ENCODE results near the gene ETV3. TPM values are rescaled to one million over a fixed set of nuclear protein-coding genes. Genes with fewer than 3 reads are reported as not detected.
A peak's percentile ranks its signal among the peaks of the same experiment; 100 is the strongest.

The ETV3 gene
- total RNA-seq, 4 donors from 2014 or later = 17.7 to 27.3 (median 20.5) TPM

DNA sequence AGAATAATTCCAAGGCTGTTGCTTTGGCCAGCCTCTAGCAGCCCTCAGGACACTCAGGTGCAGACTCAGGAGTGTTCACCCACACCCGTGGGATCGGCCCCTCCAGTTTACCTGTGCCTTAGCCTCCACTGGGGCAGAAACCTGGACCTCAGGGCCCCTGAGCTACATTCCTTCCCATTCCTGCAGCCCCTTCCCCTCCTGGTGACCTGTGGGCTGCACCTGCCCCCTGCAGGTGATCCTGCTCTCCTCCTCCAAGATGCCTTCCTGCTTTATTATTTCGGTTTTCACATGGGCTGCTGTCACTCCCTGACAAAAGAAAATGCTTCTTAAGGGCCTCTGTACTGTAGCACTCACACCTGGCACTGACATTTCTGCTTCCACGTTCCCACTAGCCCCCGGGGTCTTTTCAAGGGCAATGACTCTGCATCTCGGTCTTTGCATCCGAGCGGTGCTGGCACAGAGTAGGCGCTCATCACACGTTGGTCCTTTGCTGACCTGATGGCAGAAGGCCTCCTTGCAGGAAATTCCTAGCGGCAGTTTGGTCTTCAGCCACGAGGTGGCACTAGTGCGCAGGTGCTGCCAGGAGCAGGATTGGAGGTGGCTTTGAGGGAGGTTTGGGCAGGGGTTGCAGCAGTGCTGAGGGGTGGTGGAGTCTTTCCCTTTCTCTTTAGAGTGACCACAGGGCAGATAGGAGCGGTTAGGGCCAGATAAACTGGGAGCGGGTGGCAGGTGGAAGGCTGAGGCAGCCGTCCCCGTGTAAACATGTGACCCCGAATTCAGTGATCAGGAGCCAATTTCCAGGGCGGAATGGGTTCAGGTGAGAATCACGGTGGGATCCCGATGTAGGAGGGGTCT is 25.3 kb upstream of the ETV3 start:
- TF ChIP-seq EP300 (IDR thresholded peaks at IDR 0.05) = no peak
- TF ChIP-seq POLR2A (IDR thresholded peaks at IDR 0.05) = no peak
- TF ChIP-seq, protein P1, sequence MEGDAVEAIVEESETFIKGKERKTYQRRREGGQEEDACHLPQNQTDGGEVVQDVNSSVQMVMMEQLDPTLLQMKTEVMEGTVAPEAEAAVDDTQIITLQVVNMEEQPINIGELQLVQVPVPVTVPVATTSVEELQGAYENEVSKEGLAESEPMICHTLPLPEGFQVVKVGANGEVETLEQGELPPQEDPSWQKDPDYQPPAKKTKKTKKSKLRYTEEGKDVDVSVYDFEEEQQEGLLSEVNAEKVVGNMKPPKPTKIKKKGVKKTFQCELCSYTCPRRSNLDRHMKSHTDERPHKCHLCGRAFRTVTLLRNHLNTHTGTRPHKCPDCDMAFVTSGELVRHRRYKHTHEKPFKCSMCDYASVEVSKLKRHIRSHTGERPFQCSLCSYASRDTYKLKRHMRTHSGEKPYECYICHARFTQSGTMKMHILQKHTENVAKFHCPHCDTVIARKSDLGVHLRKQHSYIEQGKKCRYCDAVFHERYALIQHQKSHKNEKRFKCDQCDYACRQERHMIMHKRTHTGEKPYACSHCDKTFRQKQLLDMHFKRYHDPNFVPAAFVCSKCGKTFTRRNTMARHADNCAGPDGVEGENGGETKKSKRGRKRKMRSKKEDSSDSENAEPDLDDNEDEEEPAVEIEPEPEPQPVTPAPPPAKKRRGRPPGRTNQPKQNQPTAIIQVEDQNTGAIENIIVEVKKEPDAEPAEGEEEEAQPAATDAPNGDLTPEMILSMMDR (IDR thresholded peaks at IDR 0.05) = peak; percentile 55 to 92 (median 80)
- no peak for TF ChIP-seq POLR2AphosphoS5 (IDR thresholded peaks at IDR 0.05)
- peak; percentile 39 for ATAC-seq

DNA sequence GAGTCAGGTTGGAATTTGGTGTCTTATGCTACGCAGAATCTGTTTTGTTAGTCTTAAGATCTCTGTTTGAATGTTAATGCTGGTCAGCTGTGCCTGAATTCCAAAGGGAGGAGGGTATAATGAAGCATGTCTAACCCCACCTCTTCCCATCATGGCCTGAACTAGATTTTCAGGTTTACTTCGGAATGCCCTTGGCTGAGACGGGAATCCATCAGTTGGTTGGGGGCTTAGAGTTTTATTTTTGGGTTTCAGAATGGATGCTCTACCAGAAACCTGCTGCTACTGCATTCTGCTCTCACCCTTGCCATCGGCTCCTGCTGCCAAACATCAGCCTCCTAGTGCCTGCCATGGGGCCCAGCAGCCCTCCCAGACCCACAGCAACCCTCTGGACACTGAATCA is 24.1 kb upstream of the ETV3 start:
- Histone ChIP-seq H3K36me3 (no peaks in the 10 kb centered on the region), H3K9me3 (no peaks in the 10 kb centered on the region), H3K4me1 (no peaks in the 10 kb centered on the region), H3K27me3 (peaks cover 22% of the 10 kb centered on the region), H3K4me3 (no peak overlapping the region), H3K27ac (no peak overlapping the region)
- 94 to 95% methylated on average over 3 to 4 of the region's 4 CpGs for WGBS, 2 donors (ENCODE audit: low coverage in 1 of 2)
- no peak for ATAC-seq
- TF ChIP-seq EP300 (IDR thresholded peaks at IDR 0.05) (no peak), POLR2AphosphoS5 (IDR thresholded peaks at IDR 0.05) (no peak), POLR2A (IDR thresholded peaks at IDR 0.05) (no peak)
- TF ChIP-seq, protein P1 (IDR thresholded peaks at IDR 0.05) = no peak

More for the DNA sequence above, 25.3 kb upstream of the ETV3 start:
- no peaks in the 10 kb centered on the region for H3K9me3 ChIP-seq
- no peaks in the 10 kb centered on the region for H3K36me3 ChIP-seq
- H3K27me3 ChIP-seq = peaks cover 24% of the 10 kb centered on the region
- no peak overlapping the region for H3K4me3 ChIP-seq
- no peaks in the 10 kb centered on the region for H3K4me1 ChIP-seq
- WGBS, 2 donors (ENCODE audit: low coverage in 1 of 2) = 6 to 17% methylated on average over 6 to 7 of the region's 21 CpGs
- no peak overlapping the region for H3K27ac ChIP-seq

DNA sequence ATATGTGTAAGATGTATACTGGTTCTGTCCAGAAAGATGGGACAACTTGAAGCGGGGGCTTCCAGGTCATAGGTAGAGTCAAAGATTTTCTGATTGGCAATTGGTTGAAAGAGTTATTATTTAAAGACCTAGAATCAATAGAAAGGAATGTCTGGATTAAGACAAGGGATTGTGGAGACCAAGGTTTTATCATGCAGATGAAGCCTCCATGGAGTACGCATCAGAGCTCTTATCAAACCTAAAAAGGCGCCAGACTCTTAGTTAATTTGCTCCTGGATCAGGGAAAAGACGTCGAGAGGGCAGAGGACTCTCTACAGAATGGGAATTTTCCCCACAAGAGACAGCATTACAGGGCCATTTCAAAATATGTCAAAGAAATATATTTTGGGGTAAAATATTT is 23.7 kb upstream of the ETV3 start:
- H3K4me1 ChIP-seq = no peaks in the 10 kb centered on the region
- no peaks in the 10 kb centered on the region for H3K9me3 ChIP-seq
- no peak for TF ChIP-seq EP300 (IDR thresholded peaks at IDR 0.05)
- TF ChIP-seq, protein P1 (IDR thresholded peaks at IDR 0.05) = no peak
- TF ChIP-seq POLR2A (IDR thresholded peaks at IDR 0.05) = no peak
- no peak for TF ChIP-seq POLR2AphosphoS5 (IDR thresholded peaks at IDR 0.05)
- H3K4me3 ChIP-seq = no peak overlapping the region
- no peak for ATAC-seq
- 76 to 100% methylated on average over 4 to 5 of the region's 5 CpGs for WGBS, 2 donors (ENCODE audit: low coverage in 1 of 2)
- H3K27ac ChIP-seq = no peak overlapping the region
- H3K36me3 ChIP-seq = no peaks in the 10 kb centered on the region
- H3K27me3 ChIP-seq = peaks cover 22% of the 10 kb centered on the region

DNA sequence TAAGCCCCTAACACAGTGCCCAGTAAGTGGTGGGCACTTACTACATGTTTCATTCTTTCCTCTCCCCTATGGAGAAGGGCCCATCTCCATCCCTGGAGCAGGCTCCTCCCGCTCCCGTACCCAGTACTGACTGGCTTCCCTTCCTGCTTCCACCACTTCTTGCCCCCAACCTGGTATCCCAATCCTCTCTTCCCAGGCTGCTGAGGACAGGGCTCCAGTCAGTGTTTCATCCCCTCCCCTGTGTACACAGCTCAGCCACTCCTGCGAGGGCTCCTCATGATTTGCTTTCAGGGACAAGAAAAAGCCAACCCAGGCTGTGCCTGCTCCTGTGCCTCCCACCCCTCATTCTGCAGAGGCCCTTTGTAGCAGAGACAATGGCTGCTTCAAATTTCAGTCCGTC is 20.8 kb upstream of the ETV3 start:
- H3K4me3 ChIP-seq = no peak overlapping the region

More for the DNA sequence above, 20.8 kb upstream of the ETV3 start:
- no peaks in the 10 kb centered on the region for H3K36me3 ChIP-seq
- TF ChIP-seq, protein P1 (IDR thresholded peaks at IDR 0.05) = no peak
- no peak for TF ChIP-seq POLR2AphosphoS5 (IDR thresholded peaks at IDR 0.05)
- TF ChIP-seq POLR2A (IDR thresholded peaks at IDR 0.05) = no peak
- no peak for TF ChIP-seq EP300 (IDR thresholded peaks at IDR 0.05)
- no peak for ATAC-seq
- no peaks in the 10 kb centered on the region for H3K9me3 ChIP-seq
- H3K27ac ChIP-seq = no peak overlapping the region
- H3K4me1 ChIP-seq = peaks cover 0 to 22% (median 8%) of the 10 kb centered on the region in 3 donors
- WGBS, 2 donors (ENCODE audit: low coverage in 1 of 2) = 49 to 88% methylated on average over 1 to 4 of the region's 4 CpGs
- peaks cover 20% of the 10 kb centered on the region for H3K27me3 ChIP-seq

Data from gastroesophageal sphincter (tissue), 4 donors.